Activated CD8-positive, alpha-beta T cell treated with anti-CD3 and anti-CD28 coated beads for 36 hours (primary cell): Measurements from ENCODE around the gene GTF3C1. TPM values are rescaled to one million over a fixed set of nuclear protein-coding genes. Genes with fewer than 3 reads are reported as not detected.
"Not testable (repeated sequence)": the region's sequence is repeated elsewhere in the genome, so short reads cannot be mapped to it uniquely, and the experiment has no call there.

Source experiments
- ATAC-seq: fragments of 200-7000 bp; cut with Tn5 transposase; one replicate; pipeline ENCODE4 v1.10.0; 2021; ENCODE audit warnings: mild to moderate bottlenecking, moderate library complexity
- CTCF ChIA-PET: fragments of 350-600 bp; sonication (Branson Sonifier 250); formaldehyde crosslinking; loops from one replicate; lab custom pipeline; 2021; ENCODE audit warnings: antibody characterized with exemption; lab: Charles Lee
- POLR2A ChIA-PET: fragments of 350-600 bp; sonication (Branson Sonifier 250); formaldehyde crosslinking; loops from one replicate; lab custom pipeline; 2021; ENCODE audit warnings: antibody characterized with exemption; lab: Charles Lee
- DNase-seq: peaks from one replicate; pipeline ENCODE4 v3.0.0-alpha.2; 2020
- H3K27ac Mint-ChIP-seq: one replicate; pipeline ENCODE4 v1.8.0; 2021; ENCODE audit warnings: mild to moderate bottlenecking, mixed read lengths
- H3K27me3 Mint-ChIP-seq: one replicate; pipeline ENCODE4 v1.8.0; 2021; ENCODE audit warnings: mixed read lengths
- H3K36me3 Mint-ChIP-seq: one replicate; pipeline ENCODE4 v1.8.0; 2021; ENCODE audit warnings: low read depth, mixed read lengths
- H3K4me1 Mint-ChIP-seq: one replicate; pipeline ENCODE4 v1.8.0; 2021; ENCODE audit warnings: low read depth, mixed read lengths
- H3K4me3 Mint-ChIP-seq: one replicate; pipeline ENCODE4 v1.8.0; 2021; ENCODE audit warnings: mild to moderate bottlenecking, moderate library complexity, mixed read lengths
- H3K9me3 Mint-ChIP-seq: one replicate; pipeline ENCODE4 v1.8.0; 2021; ENCODE audit warnings: mixed read lengths
- CTCF ChIP-seq: fragments of 200-600 bp; IDR thresholded peaks from one replicate; pipeline ENCODE4 v1.8.0; 2022; ENCODE audit warnings: antibody characterized with exemption, mild to moderate bottlenecking
- intact Hi-C: fragments of 100-400 bp; cut with micrococcal nuclease; formaldehyde crosslinking; loops from one replicate; pipeline ENCODE4 v1.10.0; 2022
- total RNA-seq, 2 experiments: library from RNA; stranded (reverse); gene quantifications; one replicate each; pipeline ENCODE4 v1.2.3, GENCODE V29; 2021

The GTF3C1 gene
- total RNA-seq, 2 experiments from 2014 or later: 55.9 to 58.6 TPM

GRCh38 chr16:27433636-27434035 is 116.1 kb downstream of the GTF3C1 start:
- Mint-ChIP-seq H3K9me3 (no peaks in the 10 kb centered on the region), H3K27ac (peak overlapping the region; percentile 27), H3K27me3 (no peaks in the 10 kb centered on the region), H3K4me3 (no peak overlapping the region), H3K4me1 (peaks cover 33% of the 10 kb centered on the region), H3K36me3 (peaks cover 89% of the 10 kb centered on the region)
- intact Hi-C loops: no loop called here
- ATAC-seq (no peak), DNase-seq (peak; percentile 0)
- no peak for TF ChIP-seq CTCF
- POLR2A ChIA-PET: interaction anchor here (0.9 to 9.6 kb wide), 6 partner anchors 10 to 197 kb away, joined by 3 to 85 read pairs (median 4); no protein-coding TSS in a partner anchor
- CTCF ChIA-PET: no interaction called here

GRCh38 chr16:27433191-27433590 is 116.5 kb downstream of the GTF3C1 start:
- DNase-seq: peak; percentile 0
- Mint-ChIP-seq H3K36me3 (peaks cover 88% of the 10 kb centered on the region), H3K4me1 (peaks cover 36% of the 10 kb centered on the region), H3K27ac (peak overlapping the region; percentile 77)
- intact Hi-C loops, ATAC-seq, H3K27me3 Mint-ChIP-seq, CTCF ChIA-PET, H3K4me3 Mint-ChIP-seq, H3K9me3 Mint-ChIP-seq: not testable (repeated sequence)
- POLR2A ChIA-PET: interaction anchor here (0.9 to 9.6 kb wide), 3 partner anchors 10 to 66 kb away, joined by 3 to 85 read pairs (median 6); no protein-coding TSS in a partner anchor

GRCh38 chr16:27432558-27432957 is 117.2 kb downstream of the GTF3C1 start:
- H3K27ac Mint-ChIP-seq: peak overlapping the region; percentile 77
- no peak overlapping the region for H3K4me3 Mint-ChIP-seq
- no peak for TF ChIP-seq CTCF
- peaks cover 41% of the 10 kb centered on the region for H3K4me1 Mint-ChIP-seq
- ATAC-seq: no peak
- H3K27me3 Mint-ChIP-seq: no peaks in the 10 kb centered on the region
- H3K9me3 Mint-ChIP-seq: no peaks in the 10 kb centered on the region
- H3K36me3 Mint-ChIP-seq: peaks cover 87% of the 10 kb centered on the region
- ChIA-PET POLR2A (interaction anchor here (1.6 to 9.6 kb wide), 3 partner anchors 11 to 18 kb away, joined by 6 to 85 read pairs (median 21); no protein-coding TSS in a partner anchor), CTCF (no interaction called here)
- peak; percentile 1 for DNase-seq
- intact Hi-C loops: no loop called here

GRCh38 chr16:27431773-27432532 is 117.8 kb downstream of the GTF3C1 start:
- Mint-ChIP-seq H3K27me3 (no peaks in the 10 kb centered on the region), H3K9me3 (no peaks in the 10 kb centered on the region), H3K36me3 (peaks cover 87% of the 10 kb centered on the region), H3K4me1 (peaks cover 48% of the 10 kb centered on the region), H3K27ac (peak overlapping the region; percentile 76), H3K4me3 (no peak overlapping the region)
- peak; percentile 45 for ATAC-seq
- intact Hi-C loops: no loop called here
- POLR2A ChIA-PET: interaction anchor here (0.9 to 9.6 kb wide), 8 partner anchors 11 to 101 kb away, joined by 3 to 85 read pairs (median 6); no protein-coding TSS in a partner anchor
- DNase-seq: peak; percentile 18
- TF ChIP-seq CTCF: no peak
- CTCF ChIA-PET: interaction anchor here (1.2 kb wide), 1 partner anchor 17 kb away, joined by 3 read pairs; no protein-coding TSS in a partner anchor

- TF ChIP-seq CTCF: no peak
- ATAC-seq: no peak
- Mint-ChIP-seq H3K27ac (peak overlapping the region; percentile 81), H3K36me3 (peaks cover 87% of the 10 kb centered on the region), H3K4me3 (no peak overlapping the region), H3K27me3 (no peaks in the 10 kb centered on the region), H3K9me3 (no peaks in the 10 kb centered on the region), H3K4me1 (peaks cover 54% of the 10 kb centered on the region)
- intact Hi-C loops: no loop called here
- POLR2A ChIA-PET: interaction anchor here (0.6 to 9.6 kb wide), 9 partner anchors 10 to 199 kb away, joined by 3 to 85 read pairs (median 5); no protein-coding TSS in a partner anchor
- CTCF ChIA-PET: interaction anchor here (1.2 kb wide), 1 partner anchor 18 kb away, joined by 3 read pairs; no protein-coding TSS in a partner anchor
- peak; percentile 48 for DNase-seq
Measured at GRCh38 chr16:27430923-27431484, 118.7 kb downstream of the GTF3C1 start.
